HEK293 (cell line): ENCODE results near the gene OR2V2.
A peak's percentile ranks its signal among the peaks of the same experiment; 100 is the strongest.

Experiments used
- BCL11B ChIP-seq: fragments of 450-650 bp; formaldehyde crosslinking; IDR thresholded peaks from 2 replicates; pipeline ENCODE4 v1.5.1; 2016; ENCODE audit warnings: low read depth, missing biosample characterization, missing genetic modification characterization
- GFI1B ChIP-seq: fragments of 450-650 bp; formaldehyde crosslinking; IDR thresholded peaks from 2 replicates; pipeline ENCODE4 v1.5.1; 2016; ENCODE audit warnings: missing biosample characterization, missing genetic modification characterization
- GLIS2 ChIP-seq: fragments of 450-650 bp; formaldehyde crosslinking; IDR thresholded peaks from 2 replicates; pipeline ENCODE4 v1.5.1; 2016; ENCODE audit warnings: missing biosample characterization, missing genetic modification characterization
- KLF1 ChIP-seq: fragments of 450-650 bp; formaldehyde crosslinking; IDR thresholded peaks from 2 replicates; pipeline ENCODE4 v1.5.1; 2016; ENCODE audit warnings: missing biosample characterization, missing genetic modification characterization
- MZF1 ChIP-seq: fragments of 450-650 bp; formaldehyde crosslinking; IDR thresholded peaks from 2 replicates; pipeline ENCODE4 v1.5.1; 2017; ENCODE audit warnings: missing biosample characterization, missing genetic modification characterization, borderline replicate concordance
- OSR2 ChIP-seq: fragments of 450-650 bp; formaldehyde crosslinking; IDR thresholded peaks from 2 replicates; pipeline ENCODE4 v1.5.1; 2016; ENCODE audit warnings: missing biosample characterization, missing genetic modification characterization
- PRDM1 ChIP-seq: fragments of 450-650 bp; formaldehyde crosslinking; IDR thresholded peaks from 2 replicates; pipeline ENCODE4; 2016; ENCODE audit warnings: missing biosample characterization, missing genetic modification characterization
- RBAK ChIP-seq: fragments of 450-650 bp; formaldehyde crosslinking; IDR thresholded peaks from 2 replicates; pipeline ENCODE4 v1.5.1; 2016; ENCODE audit warnings: missing biosample characterization, missing genetic modification characterization
- SCRT1 ChIP-seq: fragments of 450-650 bp; formaldehyde crosslinking; IDR thresholded peaks from 2 replicates; pipeline ENCODE4 v1.5.1; 2016; ENCODE audit warnings: missing biosample characterization, missing genetic modification characterization, borderline replicate concordance
- SP2 ChIP-seq: fragments of 450-650 bp; formaldehyde crosslinking; IDR thresholded peaks from 2 replicates; pipeline ENCODE4 v1.5.1; 2016; ENCODE audit warnings: missing biosample characterization, missing genetic modification characterization
- TRIM28 ChIP-seq: IDR thresholded peaks from 2 replicates; pipeline ENCODE4 v1.6.1; 2011; ENCODE audit warnings: low read length, control low read depth, borderline replicate concordance
- YY1 ChIP-seq: fragments of 450-650 bp; formaldehyde crosslinking; IDR thresholded peaks from 2 replicates; pipeline ENCODE4 v1.5.1; 2018; ENCODE audit warnings: missing biosample characterization, missing genetic modification characterization
- ZBTB21 ChIP-seq: fragments of 450-650 bp; formaldehyde crosslinking; IDR thresholded peaks from 2 replicates; pipeline ENCODE4 v1.5.1; 2017; ENCODE audit warnings: missing biosample characterization, missing genetic modification characterization
- ZBTB8A ChIP-seq: fragments of 450-650 bp; formaldehyde crosslinking; IDR thresholded peaks from 2 replicates; pipeline ENCODE4 v1.5.1; 2016; ENCODE audit warnings: missing biosample characterization, missing genetic modification characterization
- ZFP69B ChIP-seq: fragments of 450-650 bp; formaldehyde crosslinking; IDR thresholded peaks from 2 replicates; pipeline ENCODE4 v1.5.1; 2016; ENCODE audit warnings: missing biosample characterization, missing genetic modification characterization
- ZNF112 ChIP-seq: fragments of 450-650 bp; formaldehyde crosslinking; IDR thresholded peaks from 2 replicates; pipeline ENCODE4 v1.5.0; 2017; ENCODE audit warnings: missing biosample characterization, missing genetic modification characterization
- ZNF138 ChIP-seq: fragments of 450-650 bp; formaldehyde crosslinking; IDR thresholded peaks from 2 replicates; pipeline ENCODE4 v1.5.1; 2016; ENCODE audit warnings: missing biosample characterization, missing genetic modification characterization, borderline replicate concordance
- ZNF148 ChIP-seq: fragments of 450-650 bp; formaldehyde crosslinking; IDR thresholded peaks from 2 replicates; pipeline ENCODE4 v1.5.0; 2017; ENCODE audit warnings: missing biosample characterization, missing genetic modification characterization, borderline replicate concordance
- ZNF16 ChIP-seq: fragments of 450-650 bp; formaldehyde crosslinking; IDR thresholded peaks from 2 replicates; pipeline ENCODE4 v1.5.1; 2016; ENCODE audit warnings: low read depth, missing biosample characterization, missing genetic modification characterization
- ZNF175 ChIP-seq: fragments of 450-650 bp; formaldehyde crosslinking; IDR thresholded peaks from 2 replicates; pipeline ENCODE4 v1.5.1; 2016; ENCODE audit warnings: missing biosample characterization, missing genetic modification characterization
- ZNF214 ChIP-seq: fragments of 450-650 bp; formaldehyde crosslinking; IDR thresholded peaks from 2 replicates; pipeline ENCODE4 v1.5.1; 2017; ENCODE audit warnings: missing biosample characterization, mild to moderate bottlenecking, missing genetic modification characterization, borderline replicate concordance
- ZNF335 ChIP-seq: fragments of 450-650 bp; formaldehyde crosslinking; conservative IDR thresholded peaks from 2 replicates; pipeline ENCODE4 v1.5.1; 2016; ENCODE audit warnings: missing biosample characterization, missing genetic modification characterization
- ZNF488 ChIP-seq: fragments of 450-650 bp; formaldehyde crosslinking; IDR thresholded peaks from 2 replicates; pipeline ENCODE4 v1.5.1; 2016; ENCODE audit warnings: missing biosample characterization, missing genetic modification characterization
- ZNF521 ChIP-seq: fragments of 450-650 bp; formaldehyde crosslinking; IDR thresholded peaks from 2 replicates; pipeline ENCODE4 v1.5.1; 2017; ENCODE audit warnings: missing biosample characterization, mild to moderate bottlenecking, missing genetic modification characterization
- ZNF549 ChIP-seq: fragments of 450-650 bp; IDR thresholded peaks from 2 replicates; pipeline ENCODE4 v1.5.1; 2018; ENCODE audit warnings: missing biosample characterization, missing genetic modification characterization, mild to moderate bottlenecking, inconsistent platforms, moderate library complexity
- ZNF555 ChIP-seq: fragments of 450-650 bp; formaldehyde crosslinking; conservative IDR thresholded peaks from 2 replicates; pipeline ENCODE4 v1.5.1; 2017; ENCODE audit warnings: missing biosample characterization, mild to moderate bottlenecking, missing genetic modification characterization, inconsistent platforms
- ZNF561 ChIP-seq: fragments of 450-650 bp; IDR thresholded peaks from 2 replicates; pipeline ENCODE4 v1.5.1; 2018; ENCODE audit warnings: missing biosample characterization, missing genetic modification characterization, borderline replicate concordance
- ZNF585B ChIP-seq: fragments of 450-650 bp; formaldehyde crosslinking; IDR thresholded peaks from 2 replicates; pipeline ENCODE4 v1.5.1; 2016; ENCODE audit warnings: missing biosample characterization, missing genetic modification characterization
- ZNF610 ChIP-seq: fragments of 450-650 bp; formaldehyde crosslinking; IDR thresholded peaks from 2 replicates; pipeline ENCODE4 v1.5.1; 2016; ENCODE audit warnings: missing biosample characterization, missing genetic modification characterization, borderline replicate concordance
- ZNF747 ChIP-seq: fragments of 450-650 bp; formaldehyde crosslinking; IDR thresholded peaks from 2 replicates; pipeline ENCODE4 v1.5.1; 2016; ENCODE audit warnings: missing biosample characterization, missing genetic modification characterization
- ZNF791 ChIP-seq: fragments of 450-650 bp; formaldehyde crosslinking; IDR thresholded peaks from 2 replicates; pipeline ENCODE4 v1.5.1; 2016; ENCODE audit warnings: missing biosample characterization, missing genetic modification characterization
- ZSCAN16 ChIP-seq: fragments of 450-650 bp; formaldehyde crosslinking; IDR thresholded peaks from 2 replicates; pipeline ENCODE4 v1.5.1; 2016; ENCODE audit warnings: missing biosample characterization, missing genetic modification characterization
- ZSCAN23 ChIP-seq: fragments of 450-650 bp; formaldehyde crosslinking; IDR thresholded peaks from 2 replicates; pipeline ENCODE4 v1.5.1; 2016; ENCODE audit warnings: missing biosample characterization, missing genetic modification characterization
- ZSCAN4 ChIP-seq: fragments of 450-650 bp; formaldehyde crosslinking; IDR thresholded peaks from 2 replicates; pipeline ENCODE4 v1.5.1; 2017; ENCODE audit warnings: missing biosample characterization, missing genetic modification characterization
- ZSCAN5A ChIP-seq: fragments of 450-650 bp; formaldehyde crosslinking; IDR thresholded peaks from 2 replicates; pipeline ENCODE4 v1.5.1; 2016; ENCODE audit warnings: missing biosample characterization, missing genetic modification characterization

The OR2V2 gene

GRCh38 chr5:181191526-181192336, 44.3 kb downstream of the OR2V2 start (continued):
- TF ChIP-seq ZNF138 (tag by site-specific recombination) (no peak), TRIM28 (no peak), BCL11B (tag by site-specific recombination) (no peak), ZNF555 (no peak), GLIS2 (tag by site-specific recombination) (peak; percentile 50), ZNF610 (tag by site-specific recombination) (peak; percentile 17; the same call in 1 of the 2 replicates), ZNF16 (tag by site-specific recombination) (no peak), ZNF488 (tag by site-specific recombination) (no peak), ZSCAN16 (no peak; the same call in 1 of the 2 replicates), ZNF521 (no peak), ZSCAN5A (tag by site-specific recombination) (no peak), ZNF175 (no peak), ZNF791 (no peak), ZNF148 (tag by site-specific recombination) (no peak), ZNF335 (tag by site-specific recombination) (peak; percentile 76), ZNF549 (tag by site-specific recombination) (no peak), RBAK (no peak), ZBTB8A (tag by site-specific recombination) (peak; percentile 92), SP2 (tag by site-specific recombination) (peak; percentile 67), SCRT1 (tag by site-specific recombination) (no peak), ZBTB21 (no peak; the same call in 1 of the 2 replicates), ZNF747 (no peak), ZNF214 (tag by site-specific recombination) (no peak), ZSCAN4 (tag by site-specific recombination) (no peak), ZFP69B (tag by site-specific recombination) (0 out of 2 replicates have a peak, but pooled peaks have one; percentile 25), KLF1 (tag by site-specific recombination) (peak; percentile 94), ZNF112 (tag by site-specific recombination) (no peak), ZNF561 (peak; percentile 75), ZNF585B (no peak), YY1 (tag by site-specific recombination) (peak; percentile 81; the same call in 1 of the 2 replicates), OSR2 (tag by site-specific recombination) (no peak), MZF1 (0 out of 2 replicates have a peak, but pooled peaks have one; percentile 25), PRDM1 (tag by site-specific recombination) (no peak; the same call in 1 of the 2 replicates), ZSCAN23 (tag by site-specific recombination) (0 out of 2 replicates have a peak, but pooled peaks have one; percentile 44), GFI1B (tag by site-specific recombination) (0 out of 2 replicates have a peak, but pooled peaks have one; percentile 36)
